HG02970 (cell line): Measurements from ENCODE around the gene TNFRSF18.
"Not testable (repeated sequence)": the region's sequence is repeated elsewhere in the genome, so short reads cannot be mapped to it uniquely, and the experiment has no call there.

ENCODE experiments used
- ATAC-seq: cut with Tn5 transposase; IDR thresholded peaks from one replicate; pipeline ENCODE4 v1.9.1; 2021; ENCODE audit warnings: mild to moderate bottlenecking, moderate library complexity, moderate number of reproducible peaks; ENCODE audit not compliant: unreplicated experiment, low FRiP score

The TNFRSF18 gene

GRCh38 chr1:1179983-1180861 is 26.2 kb downstream of the TNFRSF18 start:
- ATAC-seq, result no peak

GRCh38 chr1:1179346-1179982 is 26.9 kb downstream of the TNFRSF18 start:
- no peak for ATAC-seq

GRCh38 chr1:1178794-1179331 is 27.5 kb downstream of the TNFRSF18 start:
- ATAC-seq, result no peak

GRCh38 chr1:1177452-1178206 is 28.8 kb downstream of the TNFRSF18 start:
- ATAC-seq, result no peak

GRCh38 chr1:1176931-1177330 is 29.5 kb downstream of the TNFRSF18 start:
- ATAC-seq, result no peak

- ATAC-seq, result not testable (repeated sequence)
Measured at GRCh38 chr1:1176063-1176761, 30.2 kb downstream of the TNFRSF18 start.

GRCh38 chr1:1175221-1176062 is 30.9 kb downstream of the TNFRSF18 start:
- ATAC-seq, result no peak

GRCh38 chr1:1173793-1174415 is 32.5 kb downstream of the TNFRSF18 start, which contains the start of gene TTLL10:
Gene TTLL10, plus strand, starts transcription at chr1:1173880. Its CDS starts 5,336 bp downstream, at chr1:1179216.
- no peak for ATAC-seq

- ATAC-seq, result no peak
Measured at GRCh38 chr1:1173061-1173792, 33.2 kb downstream of the TNFRSF18 start.

GRCh38 chr1:1171546-1172340 is 34.6 kb downstream of the TNFRSF18 start:
- no peak for ATAC-seq

GRCh38 chr1:1171161-1171545 is 35.2 kb downstream of the TNFRSF18 start:
- no peak for ATAC-seq

GRCh38 chr1:1170215-1171091 is 35.9 kb downstream of the TNFRSF18 start:
- no peak for ATAC-seq

GRCh38 chr1:1169429-1170214 is 36.8 kb downstream of the TNFRSF18 start:
- ATAC-seq, result no peak

- no peak for ATAC-seq
Measured at GRCh38 chr1:1168451-1169411, 37.7 kb downstream of the TNFRSF18 start.
